Erythroblast (primary cell): ENCODE data around the gene TEAD4.

Experiments
- GATA1 ChIP-seq: IDR thresholded peaks from 2 replicates; pipeline ENCODE4 v1.6.1; 2011; ENCODE audit warnings: low read depth, mild to moderate bottlenecking, control low read depth, low read length, moderate library complexity
- POLR2A ChIP-seq: IDR thresholded peaks from 2 replicates; pipeline ENCODE4 v1.6.1; 2011; ENCODE audit warnings: mild to moderate bottlenecking, low read length

DNA sequence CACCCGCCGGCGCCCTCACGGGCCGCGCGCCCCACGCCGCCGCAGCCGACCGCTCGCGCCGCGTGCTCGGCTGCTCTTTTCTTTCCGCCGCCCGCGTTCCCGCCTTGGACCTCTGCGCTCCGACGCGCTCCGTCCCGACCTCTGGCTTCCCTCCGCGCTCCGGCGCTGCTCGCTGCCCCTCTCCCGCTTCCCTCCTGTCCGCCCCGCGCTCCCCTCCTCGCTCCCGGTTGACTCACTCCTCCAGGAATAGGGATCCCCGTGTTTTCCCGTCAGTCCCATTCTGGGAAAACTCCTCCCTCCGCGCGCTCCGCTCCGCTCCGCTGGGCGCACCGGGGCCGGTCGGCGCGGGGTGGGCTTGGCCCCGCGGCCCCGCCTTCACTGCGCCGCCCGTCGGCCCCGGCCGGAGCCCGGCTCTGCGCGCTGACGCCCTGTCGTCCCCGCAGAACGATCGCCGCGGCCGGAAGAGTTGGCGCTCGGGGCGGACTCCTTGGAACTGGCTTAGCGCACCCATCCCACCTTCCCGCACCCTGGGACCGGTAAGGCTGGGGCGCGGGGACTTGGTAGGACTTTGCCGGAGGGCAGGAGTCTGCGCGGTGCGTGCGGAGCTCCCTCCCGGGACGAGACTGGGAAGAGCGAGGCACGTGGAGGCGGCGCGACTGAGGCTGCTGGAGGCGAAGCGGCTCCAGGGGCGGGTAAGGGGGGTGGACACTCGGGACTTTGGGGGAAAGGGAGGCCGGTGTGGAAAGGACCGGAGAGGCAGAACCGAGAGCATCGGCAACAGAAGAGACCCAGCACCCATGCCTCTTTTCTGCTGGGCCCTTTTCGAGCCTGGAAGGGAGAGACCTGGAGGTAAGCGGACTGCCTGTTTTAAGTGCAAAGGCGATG is 550 bp downstream of the TEAD4 start:
- TF ChIP-seq POLR2A = no peak
- TF ChIP-seq GATA1 = no peak
